Prostate gland (tissue), 2 donors: ENCODE measurements around the gene SLC6A3. TPM values are rescaled to one million over a fixed set of nuclear protein-coding genes. Genes with fewer than 3 reads are reported as not detected.

Source experiments
- DNase-seq: peaks from one replicate; pipeline ENCODE4 v3.0.0-alpha.2; 2019; ENCODE audit warnings: low spot score
- H3K27ac ChIP-seq, 2 donors: fragments of 200-600 bp; sonication (generic); 2 replicates each; pipeline ENCODE4 v1.5.1; 2017 to 2019
- H3K27me3 ChIP-seq: fragments of 200-600 bp; sonication (generic); replicated peaks from 2 replicates; pipeline ENCODE4 v1.5.1; 2019; ENCODE audit not compliant: insufficient read depth
- H3K36me3 ChIP-seq, 2 donors: fragments of 200-600 bp; sonication (generic); 1 replicate in 1 of 2; 2 replicates in 1 of 2; pipeline versions ENCODE4 v1.5.1 to v1.8.1; 2017 to 2019
- H3K4me1 ChIP-seq: fragments of 200-600 bp; sonication (generic); replicated peaks from 2 replicates; pipeline ENCODE4 v1.5.1; 2019
- H3K4me3 ChIP-seq, 2 donors: fragments of 200-600 bp; sonication (generic); 2 replicates each; pipeline ENCODE4 v1.5.1; 2017 to 2019
- H3K9me3 ChIP-seq: fragments of 200-600 bp; sonication (generic); 2 replicates; pipeline ENCODE4 v1.5.1; 2017
- POLR2A ChIP-seq: fragments of 450-650 bp; IDR thresholded peaks from one replicate; pipeline ENCODE4 v1.6.1; 2016; ENCODE audit warnings: antibody characterized with exemption, mild to moderate bottlenecking
- POLR2AphosphoS5 ChIP-seq: sonication (generic); formaldehyde crosslinking; IDR thresholded peaks from one replicate; pipeline ENCODE4 v1.6.1; 2017; ENCODE audit warnings: antibody characterized with exemption
- WGBS: methylation state at CpG from one replicate; pipeline ENCODE4 v1.1.5; 2018; 5-methylcytosine and 5-hydroxymethylcytosine counted together
- intact Hi-C: fragments of 100-400 bp; cut with DNase I; formaldehyde crosslinking; loops from one replicate; pipeline ENCODE4 v1.14.2; 2022
- total RNA-seq, 2 donors: library from RNA; depleted of rRNA; stranded (reverse); fragments of >200 nt; gene quantifications; one replicate each; pipeline ENCODE4 v1.1.0, GENCODE V29; 2016
- TF ChIP-seq, protein P1 (sequence below), 4 experiments: fragments of 200-600 bp in 2 of 4; fragments of 450-650 bp in 2 of 4; sonication (generic) in 2 of 4; IDR thresholded peaks; 1 replicate in 3 of 4; 2 replicates in 1 of 4; pipeline ENCODE4 v1.5.1; 2016 to 2019; ENCODE audit warnings: antibody characterized with exemption in 4 of 4, mild to moderate bottlenecking in 2 of 4, moderate library complexity in 2 of 4

The SLC6A3 gene
- total RNA-seq, 2 donors from 2014 or later = 4.6 TPM; not detected in 1

DNA sequence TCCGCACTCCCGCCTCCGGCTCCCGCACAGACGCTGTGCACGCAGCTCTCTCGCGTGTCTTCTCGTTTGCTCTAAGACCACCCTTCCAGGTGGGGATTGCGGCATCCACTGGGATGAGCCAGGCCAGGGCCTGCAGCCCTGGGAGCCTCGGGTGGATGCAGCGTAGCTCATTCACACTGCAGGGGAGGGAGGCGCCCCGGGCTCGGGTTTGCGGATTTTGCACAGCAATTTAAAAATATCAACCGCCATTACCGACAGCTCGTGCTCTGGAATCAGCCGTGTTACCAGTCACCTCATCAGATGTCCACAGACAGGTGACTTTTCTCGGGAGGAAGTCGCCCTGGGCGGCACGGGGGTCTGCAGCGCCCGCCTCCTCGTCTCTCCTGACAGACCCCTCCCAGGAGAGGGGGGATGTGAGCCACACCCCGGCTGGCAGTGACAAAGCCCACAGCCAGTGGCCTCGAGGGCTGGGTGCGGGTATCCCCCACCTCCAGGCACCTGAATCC lies 20.8 kb upstream of the SLC6A3 start:
- no peaks in the 10 kb centered on the region for H3K4me1 ChIP-seq
- H3K36me3 ChIP-seq = peaks cover 0 to 6% of the 10 kb centered on the region in 2 donors
- no peak overlapping the region for H3K4me3 ChIP-seq
- TF ChIP-seq POLR2AphosphoS5 (no peak), POLR2A (no peak)
- TF ChIP-seq, protein P1, sequence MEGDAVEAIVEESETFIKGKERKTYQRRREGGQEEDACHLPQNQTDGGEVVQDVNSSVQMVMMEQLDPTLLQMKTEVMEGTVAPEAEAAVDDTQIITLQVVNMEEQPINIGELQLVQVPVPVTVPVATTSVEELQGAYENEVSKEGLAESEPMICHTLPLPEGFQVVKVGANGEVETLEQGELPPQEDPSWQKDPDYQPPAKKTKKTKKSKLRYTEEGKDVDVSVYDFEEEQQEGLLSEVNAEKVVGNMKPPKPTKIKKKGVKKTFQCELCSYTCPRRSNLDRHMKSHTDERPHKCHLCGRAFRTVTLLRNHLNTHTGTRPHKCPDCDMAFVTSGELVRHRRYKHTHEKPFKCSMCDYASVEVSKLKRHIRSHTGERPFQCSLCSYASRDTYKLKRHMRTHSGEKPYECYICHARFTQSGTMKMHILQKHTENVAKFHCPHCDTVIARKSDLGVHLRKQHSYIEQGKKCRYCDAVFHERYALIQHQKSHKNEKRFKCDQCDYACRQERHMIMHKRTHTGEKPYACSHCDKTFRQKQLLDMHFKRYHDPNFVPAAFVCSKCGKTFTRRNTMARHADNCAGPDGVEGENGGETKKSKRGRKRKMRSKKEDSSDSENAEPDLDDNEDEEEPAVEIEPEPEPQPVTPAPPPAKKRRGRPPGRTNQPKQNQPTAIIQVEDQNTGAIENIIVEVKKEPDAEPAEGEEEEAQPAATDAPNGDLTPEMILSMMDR (IDR thresholded peaks at IDR 0.05) = no peak
- no peaks in the 10 kb centered on the region for H3K27me3 ChIP-seq
- intact Hi-C loops = no loop called here
- no peaks in the 10 kb centered on the region for H3K9me3 ChIP-seq
- WGBS = 96% methylated on average over 30 of the region's 30 CpGs
- H3K27ac ChIP-seq = no peak overlapping the region
- no peak for DNase-seq

DNA sequence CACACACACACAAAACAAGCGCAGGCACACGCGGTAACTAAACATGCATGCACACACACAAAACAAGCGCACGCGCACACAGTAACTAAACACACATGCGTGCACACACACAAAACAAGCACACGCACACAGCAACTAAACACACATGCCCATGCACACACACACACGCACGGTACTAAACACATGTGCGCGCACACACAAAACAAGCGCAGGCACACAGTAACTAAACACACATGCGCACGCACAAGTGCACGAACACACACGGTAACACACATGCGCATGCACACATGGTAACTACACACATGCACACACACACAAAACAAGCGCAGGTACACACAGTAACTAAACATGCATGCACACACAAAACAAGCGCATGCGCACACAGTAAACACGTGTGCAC lies 19.9 kb upstream of the SLC6A3 start:
- no peaks in the 10 kb centered on the region for H3K27me3 ChIP-seq
- TF ChIP-seq POLR2AphosphoS5 (no peak), POLR2A (no peak)
- TF ChIP-seq, protein P1 (IDR thresholded peaks at IDR 0.05) = no peak
- peaks cover 0 to 6% of the 10 kb centered on the region in 2 donors for H3K36me3 ChIP-seq
- no peak overlapping the region for H3K4me3 ChIP-seq
- no peak for DNase-seq
- no peaks in the 10 kb centered on the region for H3K4me1 ChIP-seq
- intact Hi-C loops = no loop called here
- H3K27ac ChIP-seq = no peak overlapping the region
- H3K9me3 ChIP-seq = no peaks in the 10 kb centered on the region
- 94% methylated on average over 22 of the region's 22 CpGs for WGBS

DNA sequence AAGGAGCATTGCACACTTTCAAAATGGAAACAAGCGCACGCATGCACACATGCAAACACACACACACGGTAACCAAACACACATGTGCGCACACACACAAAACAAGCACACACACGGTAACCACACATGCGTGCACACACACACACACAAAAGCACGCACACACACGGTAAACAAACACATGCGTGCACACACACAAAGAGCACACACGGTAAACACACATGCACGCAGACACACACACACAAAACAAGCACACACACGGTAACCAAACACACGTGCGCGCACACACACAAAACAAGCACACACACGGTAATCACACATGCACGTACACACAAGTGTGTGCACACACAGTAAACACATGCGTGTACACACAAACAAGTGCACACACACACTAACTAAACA lies 19.3 kb upstream of the SLC6A3 start:
- no peaks in the 10 kb centered on the region for H3K4me1 ChIP-seq
- TF ChIP-seq POLR2AphosphoS5 (no peak), POLR2A (no peak)
- TF ChIP-seq, protein P1 (IDR thresholded peaks at IDR 0.05) = no peak
- intact Hi-C loops = no loop called here
- no peak for DNase-seq
- no peak overlapping the region for H3K4me3 ChIP-seq
- H3K27me3 ChIP-seq = no peaks in the 10 kb centered on the region
- WGBS = 90% methylated on average over 18 of the region's 18 CpGs
- no peaks in the 10 kb centered on the region for H3K9me3 ChIP-seq
- H3K27ac ChIP-seq = no peak overlapping the region
- H3K36me3 ChIP-seq = peaks cover 0 to 6% of the 10 kb centered on the region in 2 donors

DNA sequence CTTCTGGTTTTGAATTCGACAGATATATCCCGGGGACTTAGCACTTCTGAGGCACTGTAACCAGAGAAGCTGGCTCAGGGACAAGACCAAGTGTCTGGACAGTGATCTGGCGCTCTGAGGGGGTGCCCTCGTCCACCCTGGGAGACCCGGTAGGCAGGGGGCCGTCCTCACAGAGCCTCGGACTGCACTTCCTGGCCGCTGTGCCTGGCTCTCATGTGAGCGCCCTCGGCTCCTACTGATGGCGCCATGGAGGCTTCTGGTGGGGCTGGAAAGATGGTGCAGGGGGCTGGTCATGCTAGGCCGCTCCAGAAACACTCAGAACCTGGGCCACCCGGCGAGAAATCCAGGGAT lies 18.8 kb upstream of the SLC6A3 start:
- DNase-seq = no peak
- Histone ChIP-seq H3K4me1 (no peaks in the 10 kb centered on the region), H3K4me3 (no peak overlapping the region), H3K27me3 (no peaks in the 10 kb centered on the region), H3K36me3 (peaks cover 0 to 6% of the 10 kb centered on the region in 2 donors), H3K27ac (no peak overlapping the region), H3K9me3 (no peaks in the 10 kb centered on the region)
- intact Hi-C loops = no loop called here
- WGBS = 94% methylated on average over 11 of the region's 14 CpGs
- TF ChIP-seq POLR2A = no peak
- TF ChIP-seq, protein P1 (IDR thresholded peaks at IDR 0.05) = no peak
- TF ChIP-seq POLR2AphosphoS5 = no peak

DNA sequence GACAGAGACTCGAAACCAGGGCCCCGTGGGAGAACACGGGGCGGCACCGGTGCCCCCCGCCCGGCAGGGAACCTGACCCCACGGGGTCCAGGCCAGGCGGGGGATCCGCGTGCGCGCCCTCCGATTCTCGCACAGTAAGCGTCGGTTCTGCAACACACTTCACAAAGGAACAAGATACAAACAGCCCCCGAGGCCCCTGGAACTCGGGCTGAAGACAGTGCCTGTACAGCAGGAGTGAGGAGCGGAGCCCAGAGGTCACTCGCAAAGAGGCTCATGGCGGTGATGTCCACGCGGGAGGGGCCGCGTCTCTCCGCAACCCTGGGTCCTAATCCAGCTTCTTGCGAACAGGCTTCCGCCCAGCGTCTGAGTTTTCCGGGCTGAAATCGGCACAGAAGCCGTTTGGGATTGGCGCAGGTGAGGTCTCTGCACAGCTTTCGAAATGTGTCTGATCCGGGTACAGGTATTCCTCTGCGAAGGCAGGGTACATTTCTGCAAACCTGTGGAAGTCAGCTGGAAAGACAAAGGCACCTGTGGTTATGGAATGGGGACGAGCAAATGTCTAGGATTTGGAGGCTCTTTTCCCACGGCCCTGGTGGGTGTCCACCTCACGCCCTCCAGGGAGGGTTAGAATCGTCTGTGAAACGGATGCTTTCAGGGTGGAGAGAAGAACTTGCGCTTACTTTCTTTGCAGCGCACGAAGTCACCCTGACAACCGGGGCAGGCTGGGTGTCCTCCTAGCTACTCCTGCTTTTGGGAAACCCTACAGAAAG lies 18.3 kb upstream of the SLC6A3 start:
- DNase-seq = no peak
- 96% methylated on average over 46 of the region's 46 CpGs for WGBS
- intact Hi-C loops = no loop called here
- no peak overlapping the region for H3K27ac ChIP-seq
- H3K9me3 ChIP-seq = no peaks in the 10 kb centered on the region
- no peaks in the 10 kb centered on the region for H3K27me3 ChIP-seq
- peaks cover 0 to 6% of the 10 kb centered on the region in 2 donors for H3K36me3 ChIP-seq
- H3K4me3 ChIP-seq = no peak overlapping the region
- TF ChIP-seq, protein P1 (IDR thresholded peaks at IDR 0.05) = no peak
- no peak for TF ChIP-seq POLR2A
- TF ChIP-seq POLR2AphosphoS5 = no peak
- H3K4me1 ChIP-seq = no peaks in the 10 kb centered on the region
